KBM-7 (cell line): Measurements from ENCODE around the gene OR5H1.
"Not testable (repeated sequence)": the region's sequence is repeated elsewhere in the genome, so short reads cannot be mapped to it uniquely, and the experiment has no call there.

Source experiments
- DNase-seq: peaks from one replicate; pipeline ENCODE4 v3.0.0-alpha.2; 2015
- in situ Hi-C: fragments of 300-500 bp; cut with MboI; formaldehyde crosslinking; loops from 2 replicates; pipeline ENCODE4 v1.14.3; 2020; ENCODE audit warnings: low sequenced_read_pairs, low pct_unique_long_range_greater_than_20kb, mixed read lengths

Gene OR5H1

DNA sequence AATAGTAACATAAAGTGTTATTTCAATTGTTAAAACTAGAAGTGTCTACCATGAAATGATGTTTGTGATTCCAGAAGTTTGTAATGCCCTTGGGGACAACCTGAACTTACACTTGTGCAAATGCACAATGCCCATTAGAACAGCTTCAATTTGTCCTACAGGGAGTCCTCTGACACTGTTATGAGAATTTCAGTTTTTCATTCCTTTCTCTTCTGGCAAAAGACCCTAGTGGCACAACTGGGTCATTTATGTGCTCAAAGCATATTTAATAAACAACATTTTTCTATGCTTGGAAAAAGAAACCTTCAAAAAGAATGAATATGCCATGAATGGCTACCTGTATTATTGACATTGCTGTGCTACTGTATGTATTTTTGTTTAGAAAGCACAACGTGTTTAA lies at the start of gene OR5H1:
Gene OR5H1, plus strand, starts transcription at position 301 of the 400 bp plus-strand sequence. CDS start 1,977 bp downstream, outside the sequence.
- DNase-seq: no peak
- in situ Hi-C loops: no loop called here

DNA sequence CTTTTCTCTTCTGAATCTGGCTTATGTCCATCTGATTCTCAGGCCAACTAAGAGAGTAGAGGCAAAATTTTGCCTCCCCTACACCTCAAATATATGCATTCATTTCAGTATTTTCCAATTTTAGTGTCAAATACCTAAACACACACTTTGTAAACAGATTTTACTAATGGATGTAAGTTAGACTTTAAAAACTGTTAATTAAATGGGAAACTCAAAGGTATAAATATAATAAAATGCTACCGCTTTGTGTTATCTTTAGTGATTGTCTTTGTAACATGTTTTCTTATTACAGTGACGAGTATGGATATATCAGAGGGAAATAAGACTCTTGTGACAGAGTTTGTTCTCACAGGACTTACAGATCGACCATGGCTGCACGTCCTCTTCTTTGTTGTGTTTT lies 43.6 kb upstream of the OR5H1 start, which contains the start of gene OR5AC2:
Gene OR5AC2, plus strand, starts transcription at position 301 of the 400 bp plus-strand sequence. Its CDS starts 0 bp downstream, at position 301.
- in situ Hi-C loops: no loop called here
- no peak for DNase-seq

DNA sequence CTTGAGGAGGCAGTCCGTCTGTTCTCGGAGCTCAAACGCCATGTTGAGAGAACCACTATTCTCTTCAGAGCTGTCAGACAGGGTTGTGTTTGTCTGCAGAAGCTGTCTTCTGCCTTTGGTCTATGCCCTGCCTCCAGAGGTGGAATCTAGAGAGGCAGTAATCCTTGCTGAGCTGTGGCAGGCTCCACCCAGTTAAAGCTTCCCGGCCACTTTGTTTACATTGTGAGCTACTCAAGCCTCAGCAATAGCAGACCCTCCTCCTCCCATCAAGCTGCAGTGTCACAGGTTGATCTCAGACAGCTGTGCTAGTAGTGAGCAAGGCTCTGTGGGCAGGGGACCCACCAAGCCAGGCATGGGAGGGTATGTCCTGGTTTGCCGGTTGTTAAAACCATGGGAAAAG lies 34.6 kb upstream of the OR5H1 start:
- DNase-seq: no peak
- in situ Hi-C loops: no loop called here

DNA sequence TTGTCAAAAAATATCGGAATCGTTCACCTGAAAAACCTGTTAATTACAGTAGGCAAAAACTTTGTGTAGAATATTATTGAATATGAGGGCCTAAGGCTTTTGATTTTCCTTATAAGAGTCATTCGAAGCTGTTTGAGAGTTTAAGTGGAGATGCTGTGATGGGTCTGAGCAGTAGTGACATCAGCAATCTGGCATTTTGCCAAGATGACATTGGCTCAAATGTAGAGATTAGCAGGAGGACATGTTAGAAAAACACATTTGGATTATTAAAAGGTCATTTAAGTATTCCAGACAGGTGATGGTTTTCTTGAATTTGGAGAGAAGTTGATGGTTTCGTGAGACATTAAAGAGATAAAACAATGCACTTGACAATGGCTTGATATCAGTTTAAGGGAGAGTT lies 30.7 kb upstream of the OR5H1 start:
- in situ Hi-C loops: no loop called here
- no peak for DNase-seq

DNA sequence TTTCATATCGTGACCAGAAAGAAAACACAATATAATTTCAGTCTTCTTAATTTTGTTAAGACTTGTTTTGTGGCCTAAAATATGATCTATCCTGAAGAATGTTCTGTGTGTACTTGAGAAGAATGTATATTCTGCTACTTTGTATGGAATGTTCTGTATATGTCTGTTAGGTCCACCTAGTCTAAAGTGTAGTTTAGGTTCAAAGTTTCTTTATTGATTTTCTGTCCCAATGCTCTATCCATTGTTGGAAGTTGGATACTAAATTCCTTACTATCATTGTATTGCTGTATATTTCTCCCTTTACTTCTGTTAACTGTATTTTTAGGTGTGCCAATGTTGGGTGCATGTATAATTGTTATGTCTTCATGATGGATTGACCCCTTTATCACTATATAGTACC lies 22.4 kb upstream of the OR5H1 start:
- in situ Hi-C loops: no loop called here
- no peak for DNase-seq

DNA sequence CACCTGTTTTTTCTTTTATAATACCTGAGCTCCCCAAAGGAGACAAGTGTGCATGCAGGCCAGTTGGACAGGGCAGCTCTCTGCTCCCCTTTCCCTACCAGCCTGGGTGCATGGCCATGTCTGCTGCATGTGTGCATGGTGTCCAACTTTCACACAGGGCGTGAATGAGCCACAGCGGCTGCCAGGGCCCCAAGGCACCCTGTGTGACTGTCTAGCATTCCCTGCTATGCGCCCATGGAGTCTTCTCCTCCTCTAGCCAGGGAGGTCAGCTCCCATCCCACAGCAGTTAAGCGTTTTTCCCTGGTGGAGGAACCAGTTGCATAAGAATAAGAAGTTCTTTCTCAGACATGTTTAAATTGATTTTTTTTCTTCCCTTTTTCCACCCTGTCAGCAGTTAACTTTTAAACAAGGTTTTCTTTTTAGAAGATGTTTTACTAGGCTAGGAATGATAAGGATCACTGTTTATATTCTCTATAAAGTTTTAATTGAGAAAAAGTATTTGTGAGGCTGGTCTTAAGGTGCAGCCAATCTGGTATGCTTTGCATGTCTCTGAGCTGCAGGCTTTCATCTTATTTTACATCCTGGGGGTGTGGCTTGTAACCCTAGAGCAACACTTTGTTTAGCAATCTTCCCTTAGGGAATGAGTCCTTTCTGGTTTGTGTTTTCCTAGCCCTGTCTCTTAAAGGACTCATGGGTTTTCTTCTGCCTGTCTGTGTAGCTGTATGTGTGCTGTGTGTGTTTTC lies 20.5 kb upstream of the OR5H1 start:
- in situ Hi-C loops: no loop called here
- DNase-seq: no peak

DNA sequence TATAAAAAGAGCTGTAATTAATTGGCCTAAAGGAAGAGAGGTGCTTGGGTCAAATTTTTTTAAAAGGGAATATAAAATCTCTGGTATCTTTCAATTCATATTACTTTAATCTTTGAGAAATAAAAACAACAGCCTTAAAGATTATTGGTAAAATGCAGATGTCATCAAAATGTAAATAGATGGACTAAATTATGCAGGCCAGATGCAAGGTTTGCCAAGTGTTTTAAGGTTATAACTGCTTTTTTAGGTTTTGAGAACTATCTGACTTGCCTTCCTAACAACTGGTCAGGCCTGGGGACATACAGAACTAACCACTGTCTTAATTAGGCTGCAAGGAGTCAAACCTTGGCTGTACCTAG lies 20.0 kb upstream of the OR5H1 start:
- DNase-seq: no peak
- in situ Hi-C loops: no loop called here

DNA sequence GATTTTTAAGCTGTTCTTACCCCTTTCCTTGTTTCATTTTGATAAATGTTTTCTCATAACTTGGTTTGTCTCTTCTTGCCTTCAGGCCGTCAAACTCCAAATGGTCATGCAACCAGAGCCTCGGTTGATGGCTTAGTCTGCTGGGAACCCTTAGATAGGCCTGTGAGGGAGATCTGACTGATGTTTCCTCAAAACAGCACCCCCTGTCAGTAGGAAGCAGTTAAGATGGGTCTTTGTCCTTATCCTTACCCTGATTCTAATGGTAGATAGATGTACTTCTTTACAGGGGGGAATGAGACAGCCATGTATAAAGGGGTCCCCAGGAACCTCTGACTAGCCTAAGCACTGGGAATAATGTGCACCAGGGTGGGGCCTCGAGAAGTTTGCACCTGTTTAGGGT lies 16.3 kb upstream of the OR5H1 start:
- in situ Hi-C loops: no loop called here
- no peak for DNase-seq

DNA sequence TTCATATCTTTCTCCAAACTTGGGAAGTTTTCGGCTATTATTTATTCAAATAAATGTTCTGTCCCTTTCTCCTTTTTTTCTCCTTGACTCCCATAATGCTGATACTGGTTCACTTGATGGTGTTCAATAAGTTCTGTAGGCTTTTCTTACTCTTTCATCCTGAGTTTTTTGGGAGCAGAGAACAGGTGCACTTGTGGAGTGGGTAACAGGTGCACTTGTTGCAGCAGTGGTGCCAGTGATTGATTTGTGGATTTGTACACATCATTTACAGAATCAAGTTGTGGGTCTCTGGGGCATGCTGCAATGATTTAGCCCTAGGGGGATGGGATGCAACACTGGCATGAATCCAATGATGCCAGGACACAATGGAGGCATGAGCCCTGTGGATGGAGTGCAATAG lies 14.8 kb upstream of the OR5H1 start:
- in situ Hi-C loops: no loop called here
- no peak for DNase-seq

DNA sequence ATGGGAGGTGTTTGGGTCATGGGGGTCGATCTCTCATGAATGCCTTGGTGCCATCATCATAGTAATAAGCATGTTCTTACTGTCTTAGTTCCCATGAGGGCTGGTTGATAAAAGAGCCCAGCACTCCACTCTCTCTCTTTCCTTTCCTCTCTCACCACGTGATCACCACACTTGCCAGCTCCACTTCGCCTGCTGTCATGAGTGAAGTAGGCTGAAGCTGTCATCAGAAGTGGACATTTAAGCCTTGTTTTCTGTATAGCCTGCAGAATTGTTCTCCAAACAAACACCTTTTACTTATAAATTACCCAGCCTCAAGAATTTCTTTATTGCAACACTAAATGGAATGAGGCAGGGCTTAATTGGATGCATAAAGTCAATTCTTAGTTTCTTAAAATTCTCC lies 6.1 kb downstream of the OR5H1 start:
- in situ Hi-C loops: no loop called here
- no peak for DNase-seq

DNA sequence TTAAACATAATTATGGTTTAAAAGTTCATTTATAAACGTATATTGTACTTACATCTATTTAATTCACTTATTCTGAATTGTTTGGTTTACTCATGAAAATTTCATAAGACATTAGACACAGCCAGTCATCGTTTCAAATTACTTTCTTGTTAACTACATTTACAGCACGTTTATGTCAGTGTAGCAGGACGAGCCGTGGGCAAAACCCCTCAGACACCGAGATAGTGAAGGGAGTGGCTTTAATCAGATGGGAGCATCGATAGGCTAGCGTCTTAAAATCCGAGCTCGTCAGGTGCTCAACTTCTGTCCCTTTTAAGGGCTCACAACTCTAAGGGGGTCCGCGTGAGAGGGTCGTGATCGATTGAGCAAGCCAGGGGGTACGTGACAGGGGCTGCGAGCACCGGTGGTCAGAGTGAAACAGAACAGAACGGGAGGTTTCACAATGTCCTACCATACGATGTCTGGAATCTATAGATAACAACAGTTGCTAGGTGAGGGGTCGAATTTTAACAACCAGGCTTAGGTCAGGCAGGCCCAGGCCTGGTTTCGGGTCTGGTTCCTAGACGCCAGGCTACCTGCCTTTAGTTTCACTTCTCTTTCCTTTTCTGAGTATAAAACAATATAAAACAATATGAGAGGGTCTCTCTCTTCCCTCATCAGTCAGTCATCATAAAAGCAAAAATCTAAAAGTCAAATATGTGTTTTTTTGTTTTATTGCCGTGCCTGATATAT lies 7.5 kb downstream of the OR5H1 start:
- in situ Hi-C loops, DNase-seq: not testable (repeated sequence)

DNA sequence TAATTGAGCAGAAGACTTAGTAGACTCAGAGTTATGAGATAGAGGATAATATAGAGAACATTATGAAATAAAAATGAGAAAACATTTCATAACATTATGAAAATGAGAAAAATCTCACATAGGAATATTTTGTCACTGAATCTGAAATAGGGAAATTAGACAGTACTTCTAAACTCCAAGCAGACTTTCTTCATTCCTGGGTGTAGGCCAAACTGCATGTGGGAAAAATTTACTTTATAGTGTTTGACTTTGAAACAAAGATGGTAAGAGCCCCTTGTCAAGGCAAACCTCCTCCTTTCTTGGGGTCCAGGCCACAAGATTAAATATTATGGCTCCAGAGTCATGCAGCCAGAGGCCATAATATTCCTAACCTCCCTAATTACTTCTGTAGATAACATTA lies 10.0 kb downstream of the OR5H1 start:
- DNase-seq: no peak
- in situ Hi-C loops: no loop called here

DNA sequence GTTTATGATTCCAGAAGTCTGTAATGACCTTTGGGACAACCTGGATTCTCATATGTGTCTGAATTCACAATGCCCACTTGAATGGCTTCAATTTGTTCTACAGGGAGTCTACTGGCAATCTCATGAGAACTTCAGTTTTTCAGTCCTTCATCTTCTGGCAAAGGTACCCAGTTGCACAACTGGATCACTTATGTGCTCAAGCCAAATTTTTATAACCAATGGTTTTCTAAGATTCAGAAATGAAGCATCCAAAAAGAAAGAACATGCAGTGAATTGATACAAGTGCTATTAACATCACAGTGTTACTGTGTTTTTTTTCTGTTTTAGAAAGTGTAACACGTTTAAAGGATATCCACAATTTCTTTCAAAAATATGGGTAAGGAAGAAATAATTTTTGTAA lies 16.7 kb downstream of the OR5H1 start, which contains the start of gene OR5H14:
Gene OR5H14, plus strand, starts transcription at position 301 of the 400 bp plus-strand sequence. CDS start 1,907 bp downstream, outside the sequence.
- in situ Hi-C loops: no loop called here
- no peak for DNase-seq

DNA sequence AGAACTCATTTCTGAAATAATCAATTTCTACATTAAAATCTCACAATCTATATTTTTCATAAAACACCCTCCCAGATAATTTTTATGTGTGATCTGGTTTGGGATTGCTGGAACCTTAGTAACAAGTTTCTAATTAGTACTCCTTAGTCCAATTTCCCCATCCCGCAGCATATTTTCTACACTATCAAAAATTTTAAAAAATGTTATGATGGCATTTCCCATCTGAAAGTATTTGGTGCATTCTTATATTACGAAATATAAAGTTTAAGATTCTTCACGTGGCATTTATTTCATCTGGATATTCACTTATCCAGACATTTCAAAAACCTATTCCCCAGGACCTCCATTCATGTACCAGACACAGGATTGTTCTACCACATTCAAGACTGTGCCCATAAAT lies 18.2 kb downstream of the OR5H1 start:
- in situ Hi-C loops: no loop called here
- no peak for DNase-seq

DNA sequence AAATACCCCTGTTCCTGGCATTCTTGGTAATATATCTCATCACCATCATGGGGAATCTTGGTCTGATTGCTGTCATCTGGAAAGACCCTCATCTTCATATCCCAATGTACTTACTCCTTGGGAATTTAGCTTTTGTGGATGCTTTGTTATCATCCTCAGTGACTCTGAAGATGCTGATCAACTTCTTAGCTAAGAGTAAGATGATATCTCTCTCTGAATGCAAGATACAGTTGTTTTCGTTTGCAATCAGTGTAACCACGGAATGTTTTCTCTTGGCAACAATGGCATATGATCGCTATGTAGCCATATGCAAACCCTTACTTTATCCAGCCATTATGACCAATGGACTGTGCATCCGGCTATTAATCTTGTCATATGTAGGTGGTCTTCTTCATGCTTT lies 18.9 kb downstream of the OR5H1 start:
- DNase-seq, in situ Hi-C loops: not testable (repeated sequence)

DNA sequence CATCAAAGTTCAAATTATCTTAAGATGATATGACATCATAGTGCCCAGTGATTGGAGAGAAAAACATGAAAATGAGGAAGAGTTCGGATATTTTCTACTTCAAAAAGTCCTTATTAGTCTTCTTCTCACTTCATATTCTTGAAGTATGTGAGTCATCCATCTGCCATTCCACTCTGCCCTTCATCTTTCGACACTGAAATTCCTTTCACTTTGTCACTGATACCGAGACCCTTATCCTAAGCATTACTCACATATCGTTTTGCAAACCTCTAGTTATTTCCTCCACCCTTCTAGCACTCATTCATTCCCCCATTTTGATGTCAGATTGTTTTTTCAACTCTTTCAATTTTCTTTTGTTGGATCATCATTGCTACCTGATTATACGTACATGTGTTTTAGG lies 20.7 kb downstream of the OR5H1 start:
- DNase-seq: no peak
- in situ Hi-C loops: no loop called here

DNA sequence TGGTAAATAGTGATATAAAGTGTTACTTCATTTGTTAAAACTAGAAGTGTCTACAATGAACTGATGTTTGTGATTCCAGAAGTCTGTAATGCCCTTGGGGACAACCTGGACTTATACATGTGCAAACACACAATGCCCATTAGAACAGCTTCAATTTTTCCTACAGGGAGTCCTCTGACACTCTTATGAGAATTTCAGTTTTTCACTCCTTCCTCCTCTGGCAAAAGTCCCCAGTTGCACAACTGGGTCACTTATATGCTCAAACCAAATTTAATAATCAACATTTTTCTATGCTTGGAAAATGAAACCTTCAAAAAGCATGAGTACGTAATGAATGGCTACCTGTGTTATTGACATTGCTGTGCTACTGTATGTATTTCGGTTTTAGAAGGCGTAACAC lies 35.9 kb downstream of the OR5H1 start, which contains the start of gene OR5H15:
Gene OR5H15, plus strand, starts transcription at position 301 of the 400 bp plus-strand sequence. CDS start 2,004 bp downstream, outside the sequence.
- DNase-seq: no peak
- in situ Hi-C loops: no loop called here

DNA sequence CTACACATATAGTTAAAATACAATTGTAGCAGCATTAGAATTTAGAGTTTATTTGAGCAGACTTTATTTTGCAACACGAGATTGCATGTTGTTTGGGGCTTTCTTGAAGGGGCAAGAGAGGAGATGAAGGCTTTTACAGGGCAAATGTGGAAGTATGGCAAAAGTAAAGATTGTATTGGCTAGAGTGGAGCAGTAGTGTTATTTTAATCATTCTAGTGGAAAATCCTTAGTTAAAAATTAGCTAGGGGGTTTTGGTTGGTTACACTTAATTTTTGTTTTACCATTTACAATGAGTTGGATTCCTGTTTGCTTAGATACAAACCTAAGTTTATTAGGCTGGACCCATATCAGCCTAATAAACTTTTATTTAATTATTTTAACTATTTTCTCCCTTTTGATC lies 40.5 kb downstream of the OR5H1 start:
- in situ Hi-C loops: no loop called here
- DNase-seq: no peak

DNA sequence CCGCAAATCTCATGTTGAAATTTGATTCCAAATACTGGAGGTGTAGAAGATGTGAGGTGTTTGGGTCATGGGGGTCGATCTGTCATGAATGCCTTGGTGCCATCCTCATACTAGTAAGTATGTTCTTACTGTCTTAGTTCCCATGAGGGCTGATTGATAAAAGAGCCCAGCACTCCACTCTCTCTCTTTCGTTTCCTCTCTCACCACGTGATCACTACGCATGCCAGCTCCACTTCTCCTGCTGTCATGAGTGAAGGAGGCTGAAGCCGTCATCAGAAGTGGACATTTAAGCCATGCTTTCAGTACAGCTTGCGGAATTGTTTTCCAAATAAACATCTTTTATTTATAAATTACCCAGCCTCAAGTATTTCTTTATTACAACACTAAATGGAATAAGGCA lies 42.1 kb downstream of the OR5H1 start:
- no peak for DNase-seq
- in situ Hi-C loops: no loop called here

DNA sequence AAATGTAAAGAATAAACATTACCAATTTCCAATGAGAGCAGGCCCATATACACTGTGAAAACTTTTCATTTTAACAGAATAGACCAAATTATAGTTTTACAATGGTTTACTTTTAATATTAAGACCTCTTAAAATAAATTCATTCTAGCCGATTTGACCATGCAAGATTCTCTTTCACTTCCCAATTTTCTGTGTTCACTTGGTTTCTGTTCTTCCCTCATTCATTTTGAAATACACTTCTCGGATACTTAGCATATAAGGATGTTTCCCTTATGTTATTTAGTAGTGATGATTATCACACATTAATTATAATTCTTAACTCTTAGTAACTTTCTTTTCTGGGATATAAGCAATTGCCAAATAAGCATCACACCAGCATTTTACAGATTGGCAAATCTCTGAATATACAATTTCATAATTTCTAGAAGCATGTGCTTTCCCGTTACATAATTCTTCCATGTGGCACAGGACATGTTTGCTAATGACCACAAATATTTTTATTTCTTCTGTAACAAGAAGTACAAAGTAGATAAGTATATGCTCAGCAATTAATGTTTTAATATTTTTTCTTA lies 49.9 kb downstream of the OR5H1 start:
- DNase-seq: no peak
- in situ Hi-C loops: no loop called here
